GM13976 (cell line): Measurements from ENCODE around the gene TLR3.

ENCODE experiments used
- DNase-seq: peaks from one replicate; pipeline ENCODE4 v3.0.0; 2012; ENCODE audit warnings: low spot score
- CTCF ChIP-seq: IDR thresholded peaks from 2 replicates; pipeline ENCODE4 v1.5.1; 2012; ENCODE audit warnings: borderline replicate concordance, mild to moderate bottlenecking; ENCODE audit not compliant: insufficient read depth; ENCODE audit errors: extremely low read depth, missing control alignments, control extremely low read depth
- in situ Hi-C: fragments of 300-500 bp; cut with MboI; formaldehyde crosslinking; loops from one replicate; pipeline ENCODE4 v1.12.0; 2022; ENCODE audit warnings: low sequenced_read_pairs, mixed read lengths, inconsistent platforms; ENCODE audit not compliant: unreplicated experiment

TLR3 gene

GRCh38 chr4:186092296-186092695 is 23.3 kb downstream of the TLR3 start:
- DNase-seq = no peak
- in situ Hi-C loops = no loop called here
- TF ChIP-seq CTCF = no peak

- no peak for DNase-seq
- TF ChIP-seq CTCF = no peak
- in situ Hi-C loops = no loop called here
These were observed 26.4 kb downstream of the TLR3 start for GRCh38 chr4:186095406-186095805.

- in situ Hi-C loops = no loop called here
- TF ChIP-seq CTCF = no peak
- no peak for DNase-seq
These were observed 27.8 kb downstream of the TLR3 start for GRCh38 chr4:186096681-186097165.

GRCh38 chr4:186097386-186097785 is 28.4 kb downstream of the TLR3 start:
- TF ChIP-seq CTCF = no peak
- in situ Hi-C loops = no loop called here
- no peak for DNase-seq

- in situ Hi-C loops = no loop called here
- TF ChIP-seq CTCF = no peak
- DNase-seq = no peak
These were observed 34.0 kb downstream of the TLR3 start for GRCh38 chr4:186102931-186103330.

- peak; percentile 65 for DNase-seq
- no peak for TF ChIP-seq CTCF
- in situ Hi-C loops = no loop called here
These were observed 35.3 kb downstream of the TLR3 start, which contains the start of gene FAM149A for GRCh38 chr4:186104114-186104889. TSS of gene FAM149A (plus strand) at chr4:186104704.
